NCI-H2107 treated with DMSO at 0.1 percent for 48 hours (cell line): ENCODE results near the gene SERPINI1.

Source experiments
- DNase-seq: peaks from one replicate; lab custom pipeline; 2025; ENCODE audit not compliant: unreplicated experiment; lab: John Stamatoyannopoulos, UW

The SERPINI1 gene

GRCh38 chr3:167734498-167735232 lies 856 bp upstream of the SERPINI1 start, which contains the start of gene PDCD10:
Gene PDCD10 (minus strand): TSS chr3:167734892. CDS start chr3:167720157, 14,735 bp downstream.
- peak; percentile 100 for DNase-seq

DNA sequence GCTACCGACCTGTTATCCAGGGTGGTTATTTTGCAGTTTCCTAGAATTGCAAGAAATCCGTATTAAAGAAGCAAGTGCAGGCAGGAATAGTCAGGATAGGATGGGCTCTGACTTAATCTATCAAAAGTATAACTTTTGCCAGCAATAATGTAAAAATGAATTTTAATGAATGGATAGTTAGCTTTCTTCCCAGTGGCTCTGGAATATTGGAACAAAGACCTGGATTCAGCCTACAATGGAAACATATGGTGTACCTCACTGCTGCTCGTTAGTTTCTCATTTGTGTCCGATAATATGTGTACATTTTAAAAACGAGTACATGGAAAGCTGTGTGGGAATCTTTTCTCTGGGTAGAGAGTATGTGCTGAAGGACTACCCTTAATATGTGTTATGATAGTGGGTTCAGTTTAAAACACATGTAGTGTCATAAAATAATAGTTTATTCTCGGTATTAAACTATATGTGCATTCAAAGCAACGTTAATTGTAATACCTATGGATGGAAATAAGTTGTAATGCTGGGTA lies 805 bp downstream of the SERPINI1 start:
- DNase-seq: peak; percentile 45

DNA sequence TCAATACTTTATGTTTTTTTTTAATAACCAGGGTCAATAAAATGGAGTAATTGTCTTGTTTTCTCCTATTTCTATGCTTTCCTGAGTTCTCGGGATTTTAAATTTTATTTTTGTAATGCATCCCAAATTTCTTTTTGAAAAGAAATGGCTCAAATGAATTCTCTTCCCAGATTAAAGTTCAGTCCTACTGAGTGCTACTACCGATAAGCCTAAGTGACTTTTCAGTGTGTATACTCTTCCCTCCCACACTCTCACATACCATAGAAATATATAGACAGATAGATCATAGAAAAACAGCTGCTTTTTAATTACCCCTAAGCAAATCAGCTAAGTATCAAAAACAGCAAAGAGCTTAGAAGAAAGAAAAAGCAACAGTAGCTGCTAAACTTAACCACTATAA lies 1.5 kb downstream of the SERPINI1 start:
- no peak for DNase-seq

- no peak for DNase-seq
Measured at GRCh38 chr3:167738037-167738436, 2.5 kb downstream of the SERPINI1 start.

DNA sequence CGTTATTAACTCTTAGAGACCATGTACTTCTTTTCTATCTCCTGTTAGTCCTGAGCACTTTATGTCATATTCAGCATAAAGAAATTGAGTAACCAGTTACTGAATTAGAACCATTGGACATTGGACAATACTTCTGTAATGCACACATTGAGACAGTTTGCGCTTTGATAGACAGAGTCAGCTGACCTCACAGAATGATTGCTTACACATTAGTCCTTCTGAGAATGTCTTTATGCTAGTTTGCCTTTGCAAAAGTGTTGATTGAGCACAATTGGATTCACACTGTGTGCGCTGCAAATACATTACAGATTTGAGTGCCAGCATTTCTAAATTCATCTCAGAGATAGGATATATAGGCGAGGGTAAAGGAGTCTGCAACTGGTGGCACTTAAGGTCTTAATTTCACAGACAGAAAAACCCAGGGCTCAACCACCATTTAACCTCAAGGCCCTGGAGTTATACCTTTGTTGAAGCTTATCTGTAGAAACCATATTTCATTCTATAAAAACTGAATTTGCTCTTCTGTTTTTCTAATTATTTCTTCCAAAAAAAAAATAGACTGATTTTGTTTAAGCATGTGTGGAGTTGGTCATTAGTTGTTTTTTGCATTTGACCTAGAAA lies 3.8 kb downstream of the SERPINI1 start:
- no peak for DNase-seq

- DNase-seq: peak; percentile 69
Measured at GRCh38 chr3:167740961-167741587, 5.6 kb downstream of the SERPINI1 start.

DNA sequence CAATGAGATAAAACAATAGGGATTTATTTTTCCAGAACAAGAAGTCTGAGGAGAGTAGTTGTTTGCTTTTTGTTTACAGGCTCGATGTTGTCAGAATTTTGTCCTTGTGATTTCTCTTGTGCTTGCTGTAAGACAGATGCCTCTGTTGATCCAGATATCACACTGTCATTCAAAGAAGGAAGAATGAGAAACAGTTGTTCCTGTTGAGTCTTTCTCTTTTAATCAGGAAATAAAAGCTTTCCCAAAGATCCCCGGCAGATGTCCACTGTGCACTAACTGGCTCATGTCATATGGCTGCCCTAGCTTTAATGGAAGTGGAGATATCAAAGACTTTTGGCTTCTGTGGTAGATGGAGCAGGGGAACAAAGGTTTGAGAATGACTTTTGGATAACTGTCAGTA lies 6.8 kb downstream of the SERPINI1 start:
- no peak for DNase-seq

DNA sequence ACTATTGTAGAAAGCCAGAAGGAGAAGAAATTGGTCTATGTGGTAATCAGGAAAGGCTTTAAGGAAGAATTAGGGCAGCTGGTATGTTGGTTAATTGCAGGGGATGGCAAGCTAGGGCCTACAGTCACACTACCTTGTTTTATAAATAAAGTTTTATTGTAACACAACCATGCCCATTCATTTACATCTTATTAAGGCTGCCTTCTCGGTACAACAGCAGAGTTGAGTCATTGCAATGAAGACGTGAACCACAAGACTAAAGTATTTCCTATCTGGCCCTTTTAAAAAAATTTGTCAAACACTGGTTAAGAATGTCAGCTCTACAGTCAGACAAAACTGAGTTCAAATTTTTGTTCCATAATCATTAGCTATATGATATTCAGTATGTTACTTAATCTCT lies 8.3 kb downstream of the SERPINI1 start:
- no peak for DNase-seq

- DNase-seq: no peak
Measured at GRCh38 chr3:167749209-167749608, 13.7 kb downstream of the SERPINI1 start.

DNA sequence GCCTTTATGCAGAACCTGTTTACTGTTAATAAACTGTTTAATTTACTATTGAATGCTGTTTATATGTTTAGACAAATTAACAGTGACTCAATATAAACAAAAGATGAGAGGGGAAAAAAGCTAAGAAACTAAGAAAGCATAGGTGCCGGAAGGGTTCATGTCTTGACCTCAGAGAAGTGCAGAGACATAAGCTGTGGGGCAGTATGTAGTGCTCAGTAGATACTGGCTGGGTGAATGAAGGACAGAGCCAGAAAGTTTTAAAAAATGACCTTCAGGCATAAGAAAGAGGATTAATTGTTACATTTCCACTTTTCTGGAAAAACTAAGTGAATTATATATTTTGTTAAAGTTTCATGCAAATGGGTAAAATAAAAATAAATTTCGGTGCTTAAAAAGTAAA lies 14.2 kb downstream of the SERPINI1 start:
- DNase-seq: no peak

DNA sequence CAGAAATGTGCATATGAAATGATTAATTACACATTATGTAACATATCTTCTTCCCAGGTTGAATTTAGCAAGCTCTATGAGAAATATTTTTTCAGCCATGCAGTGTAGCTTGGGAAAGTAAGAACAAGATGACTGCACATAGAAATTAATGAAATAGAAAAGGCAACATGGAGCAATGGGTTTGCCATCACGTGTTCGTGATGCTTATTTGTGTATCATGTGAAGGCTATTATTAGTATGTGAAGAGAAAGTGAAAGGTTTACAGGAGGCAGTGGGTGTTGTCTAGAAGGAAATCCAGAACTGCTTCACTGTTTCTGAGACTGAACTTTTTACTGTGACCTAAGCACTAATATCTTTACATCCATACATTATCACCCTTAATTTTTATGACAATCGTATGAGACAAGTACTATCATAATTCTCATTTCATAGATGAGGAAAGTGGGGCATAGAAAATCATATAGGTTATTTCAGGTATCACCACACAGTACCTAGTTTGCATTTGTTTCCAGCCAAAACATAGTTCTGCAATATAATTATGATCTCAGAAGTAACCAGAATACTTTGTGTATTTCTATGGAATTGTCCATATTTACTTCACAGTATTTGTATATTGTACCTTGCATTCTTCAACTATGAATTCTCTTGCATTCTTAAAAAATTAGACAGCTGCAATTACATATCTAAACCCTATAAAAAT lies 14.9 kb downstream of the SERPINI1 start:
- DNase-seq: no peak

DNA sequence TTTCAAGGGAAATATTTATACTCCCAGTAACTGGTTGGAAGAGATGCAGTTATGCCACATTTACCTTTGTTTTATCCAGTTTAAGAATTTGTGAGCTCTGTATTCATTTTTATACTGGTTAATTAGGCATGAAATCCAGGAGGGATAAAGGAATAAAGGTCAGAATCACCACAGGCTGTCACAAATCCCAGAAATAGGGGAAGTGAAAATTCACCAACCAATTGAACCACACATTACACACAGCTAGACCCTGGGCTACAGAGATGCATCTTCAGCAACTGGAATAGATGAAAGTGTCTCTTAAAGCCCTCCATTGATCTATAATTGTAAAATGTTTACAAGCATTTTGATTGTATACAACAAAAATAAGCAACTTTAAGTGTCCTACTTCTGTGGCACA lies 18.5 kb downstream of the SERPINI1 start:
- DNase-seq: no peak

- DNase-seq: no peak
Measured at GRCh38 chr3:167761302-167761701, 25.8 kb downstream of the SERPINI1 start.

- DNase-seq: no peak
Measured at GRCh38 chr3:167762296-167762695, 26.8 kb downstream of the SERPINI1 start.

- DNase-seq: no peak
Measured at GRCh38 chr3:167772992-167773391, 37.5 kb downstream of the SERPINI1 start.

GRCh38 chr3:167773584-167773983 lies 38.1 kb downstream of the SERPINI1 start:
- DNase-seq: no peak

- no peak for DNase-seq
Measured at GRCh38 chr3:167776066-167776685, 40.7 kb downstream of the SERPINI1 start.

DNA sequence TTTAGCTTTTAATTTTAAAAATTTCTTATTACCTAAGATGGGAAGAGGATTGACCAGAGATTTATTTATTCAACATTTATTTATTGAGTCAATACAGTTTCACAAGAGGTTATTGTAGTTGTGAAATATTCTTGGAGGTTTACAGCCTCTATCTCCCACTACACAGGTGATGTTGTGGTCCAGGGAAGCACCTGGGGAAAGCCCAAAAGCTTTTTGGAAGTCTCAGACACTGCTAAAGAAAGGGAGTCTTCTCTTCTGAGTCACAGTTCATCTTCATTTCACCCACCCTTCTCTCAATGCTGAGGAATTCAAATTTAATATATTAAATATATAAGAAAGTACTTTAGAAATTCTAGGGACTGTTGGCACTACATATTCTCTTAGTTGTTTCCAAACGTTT lies 41.8 kb downstream of the SERPINI1 start:
- no peak for DNase-seq

DNA sequence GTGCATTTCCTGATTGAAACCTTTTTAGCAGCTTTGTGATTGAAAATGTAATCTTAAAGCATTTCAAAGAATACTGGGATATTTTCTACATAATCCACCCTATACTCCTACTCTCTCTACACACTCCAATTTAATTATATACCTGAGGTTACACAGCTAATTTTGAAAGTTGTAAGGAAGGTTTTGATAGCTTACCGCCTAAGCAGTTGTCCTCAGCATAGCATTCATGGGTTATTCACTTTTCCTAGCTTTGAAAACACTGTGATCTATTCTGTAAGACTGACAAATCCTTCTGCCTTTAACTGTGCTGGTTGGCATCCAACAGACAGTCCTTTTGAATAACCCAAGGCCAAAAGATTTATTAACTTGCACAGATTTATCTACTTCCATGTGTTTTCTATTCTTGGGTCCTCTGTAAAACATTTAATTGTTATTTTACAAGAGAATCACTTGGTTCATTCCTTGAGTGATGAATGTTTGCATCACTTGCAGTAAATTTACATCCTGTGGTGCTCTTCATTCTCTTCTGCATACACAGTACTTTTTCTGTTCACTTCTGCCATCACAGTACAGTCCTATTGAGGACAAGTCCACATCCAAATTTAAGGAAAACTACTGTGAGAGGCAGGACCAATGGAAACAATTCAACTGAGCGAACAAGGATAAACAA lies 44.8 kb downstream of the SERPINI1 start:
- no peak for DNase-seq

GRCh38 chr3:167783781-167784180 lies 48.3 kb downstream of the SERPINI1 start:
- DNase-seq: no peak
